Esophagus squamous epithelium (tissue), 5 donors: ENCODE measurements around the gene TSPO. TPM values are rescaled to one million over a fixed set of nuclear protein-coding genes. Genes with fewer than 3 reads are reported as not detected.

ENCODE experiments used
- DNase-seq: peaks from one replicate; lab custom pipeline; 2025; lab: John Stamatoyannopoulos, UW
- H3K27ac ChIP-seq, 4 donors: fragments of 200-600 bp; sonication (generic); one replicate each; pipeline ENCODE4 v1.5.1; 2016 to 2019; ENCODE audit warnings: mild to moderate bottlenecking in 1 of 4
- H3K27me3 ChIP-seq, 4 donors: fragments of 200-600 bp; sonication (generic); 1 replicate in 3 of 4; 2 replicates in 1 of 4; pipeline versions ENCODE4 v1.5.1 to v1.6.0; 2017 to 2021; ENCODE audit warnings: antibody characterized with exemption in 1 of 4
- H3K36me3 ChIP-seq, 3 donors: fragments of 200-600 bp; sonication (generic); one replicate each; pipeline ENCODE4 v1.5.1; 2016 to 2019
- H3K4me1 ChIP-seq, 3 donors: fragments of 200-600 bp; sonication (generic); one replicate each; pipeline ENCODE4 v1.5.1; 2017 to 2019
- H3K4me3 ChIP-seq, 4 donors: fragments of 200-600 bp; sonication (generic); 1 replicate in 3 of 4; 2 replicates in 1 of 4; pipeline ENCODE4 v1.5.1; 2016 to 2019; ENCODE audit warnings: mild to moderate bottlenecking in 2 of 4, moderate library complexity in 1 of 4
- H3K9me3 ChIP-seq, 3 donors: fragments of 200-600 bp; sonication (generic); one replicate each; pipeline ENCODE4 v1.5.1; 2016 to 2019
- CTCF ChIP-seq, 6 experiments: fragments of 450-650 bp in 4 of 6; fragments of 200-600 bp in 2 of 6; sonication (generic) in 2 of 6; IDR thresholded peaks; one replicate each; pipeline ENCODE4 v1.5.1; 2016 to 2019; ENCODE audit warnings: antibody characterized with exemption in 6 of 6, mild to moderate bottlenecking in 4 of 6, moderate library complexity in 4 of 6
- POLR2A ChIP-seq, 4 donors: fragments of 450-650 bp; IDR thresholded peaks; one replicate each; pipeline ENCODE4 v1.6.1; 2017; ENCODE audit warnings: antibody characterized with exemption in 4 of 4, mild to moderate bottlenecking in 4 of 4, moderate library complexity in 3 of 4
- WGBS, 2 donors: methylation state at CpG; one replicate each; pipeline ENCODE4 v1.1.5; 2018; 5-methylcytosine and 5-hydroxymethylcytosine counted together
- intact Hi-C: fragments of 100-400 bp; cut with DNase I; formaldehyde crosslinking; loops from one replicate; pipeline ENCODE4 v1.15.0; 2022
- total RNA-seq, 4 donors: library from RNA; depleted of rRNA; stranded (reverse); fragments of >200 nt; gene quantifications; one replicate each; pipeline ENCODE4 v1.1.0, GENCODE V29; 2016
- donor health status: DM: yes; HTN: yes; CAD: no.

The TSPO gene
- total RNA-seq, 4 donors from 2014 or later: 737 to 1,827 (median 875) TPM

DNA sequence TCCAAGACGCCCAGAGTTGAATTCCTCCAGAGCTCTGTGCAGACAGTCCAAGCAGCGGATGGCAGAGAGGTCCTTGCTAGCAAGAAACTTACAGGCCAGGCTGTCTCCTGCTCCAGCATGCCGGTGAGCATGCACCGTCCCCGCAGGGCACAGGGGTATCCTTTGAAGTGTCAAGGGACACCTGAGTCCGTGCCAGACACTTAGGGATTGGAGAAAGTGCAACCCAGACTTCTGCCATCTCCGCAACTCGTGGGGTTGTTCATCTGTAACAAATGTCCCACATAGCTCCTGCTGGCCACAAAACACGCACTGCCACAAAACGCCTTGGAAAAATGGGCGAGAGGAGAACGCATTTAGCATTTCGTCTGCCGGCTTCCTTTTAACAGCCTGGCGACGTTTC, 13.3 kb downstream of the TSPO start:
- H3K27me3 ChIP-seq: no peaks in the 10 kb centered on the region
- no peaks in the 10 kb centered on the region for H3K9me3 ChIP-seq
- no peak for DNase-seq
- H3K4me1 ChIP-seq: peaks cover 23 to 72% (median 27%) of the 10 kb centered on the region in 3 donors
- intact Hi-C loops: no loop called here
- TF ChIP-seq POLR2A (IDR thresholded peaks at IDR 0.05) (no peak), CTCF (IDR thresholded peaks at IDR 0.05) (no peak)
- WGBS, 2 donors: 20 to 38% methylated on average over 10 to 13 of the region's 16 CpGs
- H3K27ac ChIP-seq: peak overlapping the region; percentile 40 to 87 (median 76)
- H3K36me3 ChIP-seq: peaks cover 16 to 73% (median 35%) of the 10 kb centered on the region in 3 donors
- H3K4me3 ChIP-seq: no peak overlapping the region

DNA sequence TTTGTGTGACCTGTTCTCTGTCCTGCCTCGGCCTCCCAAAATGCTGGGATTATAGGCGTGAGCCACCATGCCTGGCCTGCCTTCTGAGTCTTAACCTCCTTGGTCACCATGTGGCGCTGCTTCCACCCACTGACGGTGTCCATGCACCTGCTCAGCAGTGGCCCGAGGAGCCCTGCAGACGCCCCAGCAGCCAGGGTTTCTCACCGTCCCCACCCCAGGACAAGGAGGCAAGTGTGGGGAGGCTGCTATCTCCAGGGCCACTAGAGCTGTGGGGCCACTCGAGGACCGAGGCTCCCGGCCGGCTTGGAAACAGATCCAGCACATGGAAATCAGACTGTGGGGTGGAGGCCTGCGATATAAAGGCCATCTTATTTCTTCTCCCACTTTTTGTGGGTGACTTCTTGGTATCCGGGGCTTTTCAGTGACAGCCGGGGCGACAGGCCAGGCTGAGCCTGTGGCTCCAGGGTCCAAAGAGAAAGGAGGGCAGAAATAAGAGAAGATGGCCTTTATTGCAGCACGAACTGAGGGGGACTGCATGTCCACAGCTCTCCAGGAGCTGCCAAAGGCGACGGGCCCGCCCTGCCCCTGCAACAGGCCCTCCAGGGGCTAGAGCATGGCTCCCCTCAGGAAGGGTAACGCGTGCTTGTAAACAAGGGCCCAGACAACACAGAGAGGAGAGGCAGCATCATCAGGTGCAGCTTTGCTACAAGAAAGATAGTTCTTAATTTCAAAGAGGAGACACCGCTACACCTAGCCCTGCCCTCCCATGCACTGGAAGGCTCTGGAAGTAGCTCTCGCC, 15.0 kb downstream of the TSPO start:
- intact Hi-C loops: no loop called here

GRCh38 chr22:43167001-43167589, 15.7 kb downstream of the TSPO start:
- peaks cover 32 to 74% (median 43%) of the 10 kb centered on the region in 3 donors for H3K4me1 ChIP-seq
- no peak overlapping the region for H3K27ac ChIP-seq
- intact Hi-C loops: no loop called here
- H3K9me3 ChIP-seq: no peaks in the 10 kb centered on the region
- no peak for DNase-seq
- TF ChIP-seq POLR2A (IDR thresholded peaks at IDR 0.05) (no peak), CTCF (IDR thresholded peaks at IDR 0.05) (no peak)
- no peak overlapping the region for H3K4me3 ChIP-seq
- H3K27me3 ChIP-seq: no peaks in the 10 kb centered on the region
- WGBS, 2 donors: 77 to 92% methylated on average over 9 to 11 of the region's 19 CpGs
- peaks cover 11 to 73% (median 33%) of the 10 kb centered on the region in 3 donors for H3K36me3 ChIP-seq

More for the DNA sequence above, 15.0 kb downstream of the TSPO start:
- 77 to 87% methylated on average over 7 to 8 of the region's 23 CpGs for WGBS, 2 donors
- no peak for TF ChIP-seq CTCF (IDR thresholded peaks at IDR 0.05)
- TF ChIP-seq POLR2A (IDR thresholded peaks at IDR 0.05): no peak
- H3K4me3 ChIP-seq: no peak overlapping the region
- no peak for DNase-seq
- H3K4me1 ChIP-seq: peaks cover 27 to 72% (median 36%) of the 10 kb centered on the region in 3 donors
- peaks cover 15 to 73% (median 34%) of the 10 kb centered on the region in 3 donors for H3K36me3 ChIP-seq
- no peak overlapping the region for H3K27ac ChIP-seq
- no peaks in the 10 kb centered on the region for H3K9me3 ChIP-seq
- H3K27me3 ChIP-seq: no peaks in the 10 kb centered on the region

DNA sequence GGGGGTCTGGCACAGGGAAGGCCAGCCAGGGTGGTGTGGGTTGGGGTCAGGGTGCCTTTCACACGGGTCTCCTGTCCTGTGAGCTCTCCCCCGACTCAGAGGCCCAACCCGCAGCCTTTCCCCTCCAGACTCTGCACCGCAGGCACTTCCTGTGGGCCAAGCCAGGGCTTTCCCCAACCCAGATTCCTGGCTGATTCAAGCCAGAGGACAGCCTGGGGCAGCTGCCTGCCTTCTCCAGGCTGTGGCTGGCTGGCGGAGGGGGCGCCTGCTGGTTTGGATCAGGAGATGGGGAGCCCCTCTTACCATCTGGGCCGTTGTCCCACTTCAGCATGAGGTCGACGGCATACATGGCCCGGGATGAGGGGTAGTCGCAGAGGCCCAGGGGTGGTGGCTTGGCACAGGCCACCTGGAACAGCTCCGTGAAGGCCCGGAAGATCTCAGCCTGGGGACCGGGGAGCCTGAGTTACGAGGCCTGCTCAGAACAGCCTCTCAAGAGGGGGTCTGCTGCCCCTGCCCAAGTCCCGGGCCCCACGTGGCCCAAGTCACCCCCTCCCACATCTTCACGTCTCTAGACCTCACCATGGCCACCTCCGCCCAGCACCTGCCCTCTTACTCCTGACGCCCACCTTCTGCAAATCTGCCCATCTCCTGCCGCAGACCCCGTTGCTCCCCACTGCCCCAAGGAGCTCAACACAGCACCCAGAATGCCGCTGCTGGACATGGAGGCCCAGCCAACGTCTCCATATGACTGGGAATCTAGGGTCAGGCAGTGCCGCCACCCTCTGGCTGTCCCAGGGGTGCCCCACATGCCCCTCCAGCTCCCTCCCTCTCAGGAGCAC, 17.3 kb downstream of the TSPO start:
- Histone ChIP-seq H3K4me3 (no peak overlapping the region), H3K9me3 (no peaks in the 10 kb centered on the region), H3K36me3 (peaks cover 19 to 76% (median 29%) of the 10 kb centered on the region in 3 donors), H3K27me3 (no peaks in the 10 kb centered on the region), H3K4me1 (peaks cover 18 to 74% (median 32%) of the 10 kb centered on the region in 3 donors), H3K27ac (peak overlapping the region in 3 of 4 donors; percentile 25 to 53 (median 33))
- intact Hi-C loops: no loop called here
- DNase-seq: no peak
- WGBS, 2 donors: 51 to 80% methylated on average over 8 to 9 of the region's 25 CpGs
- TF ChIP-seq POLR2A (IDR thresholded peaks at IDR 0.05) (no peak), CTCF (IDR thresholded peaks at IDR 0.05) (no peak)
